Left ventricle myocardium inferior (tissue), 1 donor: ENCODE results near the gene PPARD. TPM values are rescaled to one million over a fixed set of nuclear protein-coding genes. Genes with fewer than 3 reads are reported as not detected.
A peak's percentile ranks its signal among the peaks of the same experiment; 100 is the strongest.

ENCODE experiments used
- DNase-seq: peaks from one replicate; pipeline ENCODE4 v3.0.0-alpha.2; 2020
- H3K27ac ChIP-seq: fragments of 200-600 bp; replicated peaks from 2 replicates; pipeline ENCODE4 v1.8.0; 2021
- H3K27me3 ChIP-seq: fragments of 200-600 bp; 2 replicates; pipeline ENCODE4 v1.8.0; 2021; ENCODE audit warnings: low read depth
- H3K36me3 ChIP-seq: fragments of 200-600 bp; 2 replicates; pipeline ENCODE4 v1.8.0; 2021
- H3K4me1 ChIP-seq: fragments of 200-600 bp; 2 replicates; pipeline ENCODE4 v1.8.0; 2021
- H3K4me3 ChIP-seq: fragments of 200-600 bp; 2 replicates; pipeline ENCODE4 v1.8.0; 2021; ENCODE audit warnings: mild to moderate bottlenecking, moderate library complexity
- H3K9me3 ChIP-seq: fragments of 200-600 bp; replicated peaks from 2 replicates; pipeline ENCODE4 v1.8.0; 2021
- CTCF ChIP-seq: fragments of 200-600 bp; IDR thresholded peaks from 2 replicates; pipeline ENCODE4 v1.8.0; 2021; ENCODE audit warnings: antibody characterized with exemption, mild to moderate bottlenecking, borderline replicate concordance
- intact Hi-C: fragments of 100-400 bp; cut with micrococcal nuclease; formaldehyde crosslinking; loops from one replicate; pipeline ENCODE4 v1.11.0; 2022
- total RNA-seq: library from RNA; stranded (reverse); fragmentation: NEBNext Ultra II Directional; extraction: Animal tissue kit (Norgen Biotek cat#: 25700); gene quantifications from one replicate; pipeline ENCODE4 v1.2.1, GENCODE V29; 2021
- donor health status: DM: no; HTN: yes; CAD: no; lungs with severe emphysema.

PPARD gene
- total RNA-seq, 1 donor from 2014 or later, result 14.9 TPM

DNA sequence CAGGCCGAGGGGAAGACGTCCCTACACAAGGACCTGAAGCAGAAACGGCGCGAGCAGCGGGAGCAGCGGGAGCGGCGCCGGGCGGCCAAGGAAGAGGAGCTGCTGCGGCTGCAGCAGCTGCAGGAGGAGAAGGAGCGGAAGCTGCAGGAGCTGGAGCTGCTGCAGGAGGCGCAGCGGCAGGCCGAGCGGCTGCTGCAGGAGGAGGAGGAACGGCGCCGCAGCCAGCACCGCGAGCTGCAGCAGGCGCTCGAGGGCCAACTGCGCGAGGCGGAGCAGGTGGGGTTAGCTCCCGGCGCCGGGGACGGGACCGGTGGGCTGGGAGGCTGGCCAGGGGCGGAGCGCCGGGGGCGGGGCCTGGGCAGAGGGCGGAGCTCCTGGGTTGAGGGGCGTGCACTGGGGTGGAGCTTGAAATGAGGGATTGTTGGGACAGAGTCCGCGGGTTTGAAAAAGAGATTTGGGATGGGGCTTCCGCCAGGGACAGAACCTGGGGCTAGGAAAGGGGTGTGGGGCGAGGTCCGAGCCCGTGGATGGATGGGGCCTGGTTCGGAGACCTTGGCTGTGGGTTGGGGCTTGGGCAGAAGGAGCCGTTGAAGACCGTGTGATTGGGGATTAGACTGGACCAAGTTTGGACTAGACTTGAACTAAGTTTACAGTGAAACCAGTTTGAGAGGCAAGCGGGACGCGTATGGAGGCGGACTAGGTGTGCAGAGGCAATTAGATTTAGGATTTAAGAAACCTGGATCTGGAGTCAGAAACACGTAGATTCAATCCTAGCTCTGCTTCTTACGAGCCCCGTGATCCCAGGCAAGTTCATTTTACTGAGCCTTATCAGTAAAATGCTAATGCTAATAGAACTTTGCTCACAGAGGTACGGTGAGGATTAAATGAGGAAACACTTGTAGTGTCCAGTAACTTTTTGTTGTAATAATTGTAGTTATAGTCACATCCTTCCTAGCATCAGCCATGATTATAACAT is 23.9 kb upstream of the PPARD start:
- Histone ChIP-seq H3K4me1 (peaks cover 20% of the 10 kb centered on the region), H3K9me3 (no peaks in the 10 kb centered on the region), H3K4me3 (peak overlapping the region; percentile 78), H3K27ac (peak overlapping the region; percentile 63), H3K36me3 (no peaks in the 10 kb centered on the region), H3K27me3 (no peaks in the 10 kb centered on the region)
- peak; percentile 12 for TF ChIP-seq CTCF
- DNase-seq, result peak; percentile 83
- intact Hi-C loops, result no loop called here

DNA sequence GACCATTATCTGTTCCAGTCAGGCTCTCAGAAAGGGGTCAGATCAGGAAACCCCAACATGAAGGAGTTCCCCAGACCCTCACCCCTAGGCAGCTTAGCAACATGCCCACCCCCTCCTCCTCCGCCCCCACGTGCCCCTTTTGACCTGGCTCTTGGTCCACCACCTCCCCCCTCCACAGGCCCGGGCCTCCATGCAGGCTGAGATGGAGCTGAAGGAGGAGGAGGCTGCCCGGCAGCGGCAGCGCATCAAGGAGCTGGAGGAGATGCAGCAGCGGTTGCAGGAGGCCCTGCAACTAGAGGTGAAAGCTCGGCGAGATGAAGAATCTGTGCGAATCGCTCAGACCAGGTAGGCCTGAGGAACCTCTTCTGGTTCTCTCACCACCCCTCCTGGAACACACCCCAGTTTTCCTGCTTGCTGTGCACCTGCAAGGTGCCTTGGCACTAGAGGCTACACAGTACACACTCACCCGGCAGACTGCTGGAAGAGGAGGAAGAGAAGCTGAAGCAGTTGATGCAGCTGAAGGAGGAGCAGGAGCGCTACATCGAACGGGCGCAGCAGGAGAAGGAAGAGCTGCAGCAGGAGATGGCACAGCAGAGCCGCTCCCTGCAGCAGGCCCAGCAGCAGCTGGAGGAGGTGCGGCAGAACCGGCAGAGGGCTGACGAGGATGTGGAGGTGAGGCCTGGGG is 22.9 kb upstream of the PPARD start:
- no peak overlapping the region for H3K4me3 ChIP-seq
- H3K9me3 ChIP-seq, result no peaks in the 10 kb centered on the region
- H3K27ac ChIP-seq, result no peak overlapping the region
- H3K4me1 ChIP-seq, result peaks cover 20% of the 10 kb centered on the region
- H3K27me3 ChIP-seq, result no peaks in the 10 kb centered on the region
- no peak for DNase-seq
- no peak for TF ChIP-seq CTCF
- intact Hi-C loops, result no loop called here
- H3K36me3 ChIP-seq, result no peaks in the 10 kb centered on the region

DNA sequence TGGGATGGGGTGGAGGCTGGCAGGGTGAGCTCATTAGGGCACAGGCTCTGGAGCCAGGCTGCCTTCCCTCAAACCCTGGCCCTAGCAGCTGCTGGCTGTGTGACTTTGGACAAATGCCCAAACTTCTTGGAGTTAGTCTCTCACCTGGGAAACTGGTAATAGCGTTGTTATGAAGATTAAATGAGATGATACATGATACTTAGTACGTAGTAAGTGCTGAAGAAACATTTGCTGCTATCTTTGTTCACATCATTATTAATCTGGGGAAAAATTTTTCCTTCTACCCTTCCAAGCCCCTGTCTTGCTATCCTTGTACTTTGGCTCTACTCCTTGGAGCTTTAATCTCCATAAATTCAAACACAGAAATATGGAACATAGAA is 22.3 kb upstream of the PPARD start:
- no peaks in the 10 kb centered on the region for H3K9me3 ChIP-seq
- H3K4me1 ChIP-seq, result peaks cover 20% of the 10 kb centered on the region
- TF ChIP-seq CTCF, result no peak
- no peak for DNase-seq
- H3K27ac ChIP-seq, result no peak overlapping the region
- intact Hi-C loops, result no loop called here
- no peaks in the 10 kb centered on the region for H3K27me3 ChIP-seq
- no peaks in the 10 kb centered on the region for H3K36me3 ChIP-seq
- no peak overlapping the region for H3K4me3 ChIP-seq

GRCh38 chr6:35321091-35321490 is 21.3 kb upstream of the PPARD start:
- intact Hi-C loops, result no loop called here
- Histone ChIP-seq H3K4me1 (peaks cover 20% of the 10 kb centered on the region), H3K4me3 (no peak overlapping the region), H3K9me3 (no peaks in the 10 kb centered on the region), H3K27me3 (no peaks in the 10 kb centered on the region), H3K36me3 (no peaks in the 10 kb centered on the region), H3K27ac (no peak overlapping the region)
- no peak for TF ChIP-seq CTCF
- DNase-seq, result no peak

GRCh38 chr6:35327349-35328027 is 14.9 kb upstream of the PPARD start:
- H3K27ac ChIP-seq, result no peak overlapping the region
- DNase-seq, result peak; percentile 51
- H3K9me3 ChIP-seq, result no peaks in the 10 kb centered on the region
- H3K4me3 ChIP-seq, result no peak overlapping the region
- peaks cover 5% of the 10 kb centered on the region for H3K27me3 ChIP-seq
- H3K4me1 ChIP-seq, result no peaks in the 10 kb centered on the region
- TF ChIP-seq CTCF, result peak; percentile 68
- no peaks in the 10 kb centered on the region for H3K36me3 ChIP-seq
- intact Hi-C loops, result no loop called here
